Fibroblast of the aortic adventitia (primary cell): Measurements from ENCODE around the gene FLVCR2. TPM values are rescaled to one million over a fixed set of nuclear protein-coding genes. Genes with fewer than 3 reads are reported as not detected.

Source experiments
- DNase-seq: peaks from one replicate; pipeline ENCODE4 v3.0.0-alpha.2; 2010; ENCODE audit warnings: low read depth
- H3K4me3 ChIP-seq: 2 replicates; pipeline ENCODE4 v1.5.1; 2011; ENCODE audit warnings: low read depth, mild to moderate bottlenecking, control low read depth, low read length, moderate library complexity
- CTCF ChIP-seq: IDR thresholded peaks from 2 replicates; pipeline ENCODE4 v1.5.1; 2011; ENCODE audit warnings: mild to moderate bottlenecking, low read length, control low read depth, inconsistent platforms; ENCODE audit not compliant: insufficient read depth
- total RNA-seq: library from RNA; depleted of rRNA; stranded (reverse); fragments of >200 nt; gene quantifications from 2 replicates; pipeline ENCODE4 v1.2.3, GENCODE V29; 2012; ENCODE audit warnings: low replicate concordance

Gene FLVCR2
- total RNA-seq, 1 donor = 0.90 TPM

- DNase-seq = no peak
- no peak for TF ChIP-seq CTCF
- H3K4me3 ChIP-seq = no peak overlapping the region
Observed at GRCh38 chr14:75630695-75631452, 52.5 kb downstream of the FLVCR2 start.

- H3K4me3 ChIP-seq = no peak overlapping the region
- DNase-seq = peak; percentile 6
- no peak for TF ChIP-seq CTCF
Observed at GRCh38 chr14:75631453-75631831, 53.0 kb downstream of the FLVCR2 start.

GRCh38 chr14:75634848-75635247, 56.4 kb downstream of the FLVCR2 start:
- no peak for TF ChIP-seq CTCF

GRCh38 chr14:75636100-75636692, 57.8 kb downstream of the FLVCR2 start:
- H3K4me3 ChIP-seq = no peak overlapping the region
- peak; percentile 17 for DNase-seq
- no peak for TF ChIP-seq CTCF

More at GRCh38 chr14:75634848-75635247, 56.4 kb downstream of the FLVCR2 start:
- H3K4me3 ChIP-seq = no peak overlapping the region
- no peak for DNase-seq

GRCh38 chr14:75640876-75641275, 62.5 kb downstream of the FLVCR2 start:
- TF ChIP-seq CTCF = no peak
- no peak for DNase-seq

GRCh38 chr14:75643985-75644384, 65.6 kb downstream of the FLVCR2 start:
- no peak overlapping the region for H3K4me3 ChIP-seq
- TF ChIP-seq CTCF = no peak
- no peak for DNase-seq

More at GRCh38 chr14:75640876-75641275, 62.5 kb downstream of the FLVCR2 start:
- no peak overlapping the region for H3K4me3 ChIP-seq
